Activated T-helper 2 cell treated with anti-CD3 and anti-CD28 coated beads, Interferon-gamma antibody, Interleukin-2, Interleukin-4, amounts not matched to agents 10 μg/mL and 5 μg/mL and 100 μg/mL, durations not matched to agents 14 hours and 24 hours and 36 hours (primary cell): ENCODE results near the gene NCBP2L. TPM values are rescaled to one million over a fixed set of nuclear protein-coding genes. Genes with fewer than 3 reads are reported as not detected.
A peak's percentile ranks its signal among the peaks of the same experiment; 100 is the strongest.

Experiments used
- DNase-seq: peaks from one replicate; pipeline ENCODE4 v3.0.0; 2021; ENCODE audit warnings: low spot score
- H3K27ac Mint-ChIP-seq: one replicate; pipeline ENCODE4 v1.8.0; 2021; ENCODE audit warnings: mixed read lengths
- H3K27me3 Mint-ChIP-seq: one replicate; pipeline ENCODE4 v1.8.0; 2021; ENCODE audit warnings: low read depth, mixed read lengths
- H3K36me3 Mint-ChIP-seq: one replicate; pipeline ENCODE4 v1.8.0; 2021; ENCODE audit warnings: low read depth, mixed read lengths
- H3K4me1 Mint-ChIP-seq: one replicate; pipeline ENCODE4 v1.8.0; 2021; ENCODE audit warnings: low read depth, mixed read lengths
- H3K4me3 Mint-ChIP-seq: one replicate; pipeline ENCODE4 v1.8.0; 2021; ENCODE audit warnings: low read depth, mild to moderate bottlenecking, moderate library complexity, mixed read lengths
- H3K9me3 Mint-ChIP-seq: one replicate; pipeline ENCODE4 v1.8.0; 2021; ENCODE audit warnings: mixed read lengths
- intact Hi-C: fragments of 100-400 bp; cut with micrococcal nuclease; formaldehyde crosslinking; loops from one replicate; pipeline ENCODE4 v1.15.1; 2023
- total RNA-seq: library from RNA; stranded (reverse); gene quantifications from 2 replicates; pipeline ENCODE4 v1.2.3, GENCODE V29; 2022

NCBP2L gene
- total RNA-seq, 1 donor from 2014 or later, result not detected

DNA sequence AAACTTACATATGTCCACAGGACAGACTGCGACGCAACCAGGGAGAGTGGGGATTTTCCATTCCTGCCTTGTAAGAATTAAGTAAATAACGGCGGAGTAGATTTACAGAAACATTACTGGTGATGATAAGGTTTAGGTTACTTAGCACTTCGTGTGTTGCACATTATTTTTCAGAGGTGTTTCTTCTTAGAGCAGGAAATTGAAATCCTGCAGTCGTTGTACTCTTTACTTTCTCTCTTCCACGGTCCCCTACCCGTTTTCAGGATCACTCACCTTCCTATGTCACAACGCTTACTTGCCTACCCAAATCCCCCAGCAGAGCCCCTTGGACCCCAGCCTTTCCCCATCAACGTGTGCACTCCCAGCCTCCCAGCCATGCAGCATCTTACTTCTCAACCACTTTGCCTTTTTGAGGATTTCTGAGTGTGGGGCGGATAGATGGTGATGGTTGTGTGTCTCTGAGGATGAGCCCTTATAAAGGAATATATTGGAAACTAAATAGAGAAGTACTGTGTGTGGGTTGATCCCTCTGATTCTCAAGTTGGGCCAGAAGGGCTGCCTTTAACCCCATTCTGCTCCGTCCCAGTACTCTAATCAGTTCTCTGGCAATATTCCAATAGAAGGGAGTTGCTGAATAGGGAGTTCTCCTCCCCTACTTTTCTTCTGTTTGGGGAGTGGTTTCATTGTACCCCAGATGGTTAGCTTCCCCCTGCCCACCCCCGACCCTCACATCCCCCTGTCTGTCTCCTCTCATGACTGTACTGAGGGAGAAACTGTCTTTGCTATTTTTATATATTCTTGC is 49.7 kb downstream of the NCBP2L start:
- no peaks in the 10 kb centered on the region for H3K9me3 Mint-ChIP-seq
- H3K36me3 Mint-ChIP-seq, result no peaks in the 10 kb centered on the region
- intact Hi-C loops, result loop anchor here (2.0 kb wide), 2 partner anchors 18 to 150 kb away; no protein-coding TSS in a partner anchor
- peak overlapping the region; percentile 67 for H3K27ac Mint-ChIP-seq
- H3K4me3 Mint-ChIP-seq, result peak overlapping the region; percentile 81
- peaks cover 14% of the 10 kb centered on the region for H3K27me3 Mint-ChIP-seq
- DNase-seq, result no peak
- peaks cover 25% of the 10 kb centered on the region for H3K4me1 Mint-ChIP-seq

DNA sequence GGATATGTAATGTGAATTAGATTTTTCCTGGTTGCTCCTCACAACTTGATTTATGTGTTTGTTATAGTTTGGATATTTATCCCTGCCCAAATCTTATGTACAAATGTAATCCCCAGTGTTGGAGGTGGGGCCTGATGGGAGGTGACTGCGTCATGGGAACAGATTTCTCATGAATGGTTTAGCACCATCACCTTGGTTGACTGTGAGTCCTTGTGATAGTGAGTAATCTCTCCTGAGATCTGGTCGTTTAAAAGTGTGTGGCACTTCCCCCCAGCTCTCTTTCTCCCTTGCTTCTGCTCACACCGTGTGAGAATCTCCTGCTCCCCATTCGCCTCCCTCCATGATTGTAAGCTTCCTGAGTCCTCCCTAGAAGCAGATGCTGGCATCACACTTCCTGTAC is 50.3 kb downstream of the NCBP2L start:
- Mint-ChIP-seq H3K27ac (peak overlapping the region; percentile 38), H3K4me1 (peaks cover 25% of the 10 kb centered on the region), H3K9me3 (no peaks in the 10 kb centered on the region), H3K27me3 (peaks cover 14% of the 10 kb centered on the region), H3K36me3 (no peaks in the 10 kb centered on the region), H3K4me3 (peak overlapping the region; percentile 47)
- intact Hi-C loops, result loop anchor here (2.0 kb wide), 2 partner anchors 17 to 151 kb away; no protein-coding TSS in a partner anchor
- no peak for DNase-seq

DNA sequence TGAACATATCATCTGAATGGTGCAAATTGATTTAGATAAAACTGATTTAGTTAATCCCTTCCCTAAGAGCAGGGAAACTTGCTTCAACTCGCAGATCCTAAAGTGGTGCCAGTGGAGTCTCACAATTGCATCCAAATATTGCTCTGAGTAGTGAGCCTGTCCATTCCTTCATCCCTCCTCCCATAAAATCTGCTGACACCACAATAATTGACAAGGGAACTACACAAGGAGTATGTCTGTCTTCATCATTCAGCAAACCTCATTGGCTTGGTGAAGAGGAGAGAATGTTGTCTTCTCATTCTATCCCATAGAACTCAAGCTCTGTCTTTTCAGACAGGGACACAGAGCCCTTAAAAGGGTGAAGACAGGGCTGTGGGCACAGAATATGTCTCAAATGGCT is 52.3 kb downstream of the NCBP2L start:
- Mint-ChIP-seq H3K36me3 (no peaks in the 10 kb centered on the region), H3K9me3 (no peaks in the 10 kb centered on the region), H3K4me3 (no peak overlapping the region), H3K27me3 (peaks cover 7% of the 10 kb centered on the region), H3K27ac (no peak overlapping the region), H3K4me1 (peaks cover 17% of the 10 kb centered on the region)
- no peak for DNase-seq
- intact Hi-C loops, result no loop called here

DNA sequence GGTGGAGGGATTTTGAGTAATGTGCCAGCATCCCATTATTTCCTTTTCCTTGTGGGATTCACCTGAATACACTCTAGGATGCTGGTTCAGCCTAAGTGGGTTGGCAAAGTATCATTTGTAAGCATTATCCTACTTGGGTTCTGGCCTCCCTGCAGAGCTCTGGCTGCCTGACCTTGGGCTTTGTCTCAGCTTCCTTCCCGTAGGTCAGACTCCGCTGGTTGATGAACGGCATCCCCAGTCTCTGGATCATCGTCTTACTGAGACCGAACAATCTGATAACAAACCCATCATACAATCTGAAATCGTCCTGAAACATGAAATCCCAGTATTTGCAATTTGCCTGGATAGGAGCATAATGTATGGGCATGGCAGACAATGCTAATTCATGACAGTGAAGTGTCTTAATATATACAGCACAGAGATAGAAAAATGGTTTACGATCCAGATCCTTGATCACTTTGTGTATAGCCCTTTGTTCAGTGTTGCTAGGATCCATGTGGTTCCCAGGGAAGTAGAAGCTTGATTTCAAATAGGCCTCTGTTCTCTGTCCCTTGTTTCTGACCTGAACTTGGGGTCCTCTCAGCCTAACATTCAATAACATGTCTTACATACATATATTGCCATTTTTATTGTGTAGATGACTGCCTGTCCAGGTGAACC is 53.7 kb downstream of the NCBP2L start:
- H3K27ac Mint-ChIP-seq, result no peak overlapping the region
- H3K4me3 Mint-ChIP-seq, result no peak overlapping the region
- H3K36me3 Mint-ChIP-seq, result no peaks in the 10 kb centered on the region
- H3K27me3 Mint-ChIP-seq, result peaks cover 5% of the 10 kb centered on the region
- H3K4me1 Mint-ChIP-seq, result peaks cover 11% of the 10 kb centered on the region
- DNase-seq, result no peak
- intact Hi-C loops, result no loop called here
- no peaks in the 10 kb centered on the region for H3K9me3 Mint-ChIP-seq

DNA sequence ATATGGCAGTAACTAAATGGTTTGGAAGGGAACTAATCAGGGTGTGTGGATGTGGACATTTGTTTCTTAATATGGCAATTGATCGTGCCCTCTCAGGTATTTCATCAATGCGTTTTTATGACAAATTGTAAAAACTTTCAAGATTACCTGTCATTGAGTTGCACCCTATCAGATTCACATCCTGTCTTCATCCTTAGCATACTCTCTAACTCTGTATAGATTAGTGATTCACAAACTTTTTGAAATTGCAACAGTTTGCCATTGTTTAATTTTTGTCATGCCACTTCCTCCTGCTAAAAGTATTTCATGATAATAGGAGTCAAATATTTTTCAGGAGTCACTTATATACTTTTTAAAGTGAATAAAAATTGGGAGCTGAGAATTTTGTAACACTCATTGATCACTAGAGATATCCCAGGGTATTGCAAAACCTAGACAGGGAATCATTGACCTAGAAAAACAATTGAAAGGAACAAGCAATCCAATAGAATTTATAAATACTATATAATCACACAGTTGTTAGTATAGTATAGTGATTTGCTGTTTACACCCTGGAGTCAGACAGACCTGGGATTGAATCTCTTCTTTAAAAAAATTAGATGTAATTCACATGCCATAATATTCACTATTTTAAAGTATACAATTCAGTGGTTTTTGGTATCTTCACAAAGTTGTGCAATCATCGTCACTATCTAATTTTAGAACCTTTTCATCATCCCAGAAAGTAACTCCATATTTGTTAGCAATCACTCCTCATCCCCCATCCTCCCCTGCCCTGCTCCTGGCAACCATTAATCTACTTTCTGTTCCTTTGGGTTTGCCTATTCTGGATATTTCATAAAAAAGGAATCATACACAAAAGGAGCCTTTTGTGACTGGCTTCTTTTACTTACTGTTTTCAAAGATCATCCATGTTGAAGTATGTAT is 57.0 kb downstream of the NCBP2L start:
- Mint-ChIP-seq H3K4me3 (no peak overlapping the region), H3K27me3 (peaks cover 2% of the 10 kb centered on the region), H3K36me3 (no peaks in the 10 kb centered on the region), H3K27ac (no peak overlapping the region), H3K4me1 (peaks cover 4% of the 10 kb centered on the region), H3K9me3 (no peaks in the 10 kb centered on the region)
- intact Hi-C loops, result no loop called here
- no peak for DNase-seq

DNA sequence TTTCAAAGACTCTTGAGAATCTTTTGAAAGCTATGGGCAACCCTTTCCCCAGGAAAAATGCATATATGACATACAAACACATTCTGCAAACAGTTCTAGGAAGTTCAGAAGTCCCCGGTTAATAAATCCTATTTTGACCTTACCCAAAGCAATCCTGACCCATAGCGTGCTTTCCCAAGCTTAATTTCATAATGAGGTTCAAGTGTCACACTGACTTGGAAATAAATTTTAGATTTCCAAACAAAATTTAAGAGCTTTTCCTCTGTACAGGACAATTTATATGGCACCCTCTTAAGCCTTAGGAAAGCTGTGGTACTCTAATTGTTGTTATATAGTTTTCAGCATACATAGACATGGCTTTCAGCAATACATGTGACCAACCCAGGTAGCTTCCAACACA is 59.4 kb downstream of the NCBP2L start:
- Mint-ChIP-seq H3K27ac (no peak overlapping the region), H3K27me3 (peaks cover 2% of the 10 kb centered on the region), H3K9me3 (no peaks in the 10 kb centered on the region), H3K4me3 (no peak overlapping the region), H3K4me1 (peaks cover 5% of the 10 kb centered on the region), H3K36me3 (peaks cover 3% of the 10 kb centered on the region)
- intact Hi-C loops, result no loop called here
- no peak for DNase-seq

DNA sequence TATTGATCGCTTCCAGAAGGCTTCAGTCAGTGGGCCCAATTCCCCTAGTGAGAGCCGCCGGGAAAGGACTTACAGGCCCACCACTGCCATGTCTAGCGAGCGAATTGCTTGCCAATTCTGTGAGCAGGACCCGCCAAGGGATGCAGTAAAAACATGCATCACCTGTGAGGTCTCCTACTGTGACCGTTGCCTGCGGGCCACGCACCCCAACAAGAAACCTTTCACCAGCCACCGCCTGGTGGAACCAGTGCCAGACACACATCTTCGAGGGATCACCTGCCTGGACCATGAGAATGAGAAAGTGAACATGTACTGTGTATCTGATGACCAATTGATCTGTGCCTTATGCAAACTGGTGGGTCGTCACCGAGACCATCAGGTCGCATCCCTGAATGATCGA is 63.4 kb downstream of the NCBP2L start:
- intact Hi-C loops, result no loop called here
- peaks cover 5% of the 10 kb centered on the region for H3K4me1 Mint-ChIP-seq
- H3K27ac Mint-ChIP-seq, result no peak overlapping the region
- H3K36me3 Mint-ChIP-seq, result peaks cover 3% of the 10 kb centered on the region
- DNase-seq, result no peak
- H3K27me3 Mint-ChIP-seq, result peaks cover 2% of the 10 kb centered on the region
- H3K9me3 Mint-ChIP-seq, result no peaks in the 10 kb centered on the region
- H3K4me3 Mint-ChIP-seq, result no peak overlapping the region

DNA sequence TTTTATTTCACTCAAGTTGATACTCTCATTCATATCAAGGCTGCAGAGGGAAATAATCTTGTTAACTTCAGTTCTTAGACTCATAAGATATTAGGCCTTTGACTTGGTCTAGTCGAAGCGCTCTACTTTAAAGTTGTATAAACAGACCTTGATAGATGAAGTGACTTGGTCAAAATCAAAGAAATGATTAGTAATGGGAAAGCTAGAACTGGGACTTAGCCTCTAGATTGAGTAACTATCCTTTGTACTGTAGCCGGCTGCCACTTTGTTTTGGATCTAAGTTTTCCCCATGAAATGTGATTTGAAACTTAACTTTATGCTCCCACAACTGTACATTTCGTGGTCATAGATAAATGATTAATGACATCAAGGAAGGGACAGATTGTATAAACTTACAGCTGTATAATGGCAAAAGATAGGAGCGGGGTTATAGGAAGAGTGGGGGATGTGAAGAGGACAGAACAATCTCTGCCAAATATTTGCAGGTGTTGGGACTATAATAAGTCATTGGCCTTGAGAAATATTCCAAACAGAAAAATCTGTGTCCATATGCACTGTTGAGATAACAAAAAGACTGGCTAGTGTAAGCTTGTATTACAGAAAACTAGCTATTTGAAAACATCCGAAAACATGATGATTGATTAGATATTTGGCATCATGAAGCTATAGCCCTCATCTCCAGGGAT is 65.3 kb downstream of the NCBP2L start:
- DNase-seq, result no peak
- peaks cover 4% of the 10 kb centered on the region for H3K4me1 Mint-ChIP-seq
- no peak overlapping the region for H3K27ac Mint-ChIP-seq
- H3K4me3 Mint-ChIP-seq, result no peak overlapping the region
- H3K27me3 Mint-ChIP-seq, result peaks cover under 1% of the 10 kb centered on the region
- intact Hi-C loops, result no loop called here
- peaks cover 3% of the 10 kb centered on the region for H3K36me3 Mint-ChIP-seq
- no peaks in the 10 kb centered on the region for H3K9me3 Mint-ChIP-seq

Other genes starting within 250 kb of the NCBP2L start
- 94.4 and 94.5 TPM in 2 replicates for gene PRPS1, start 149.2 kb upstream of the NCBP2L start, total RNA-seq
- gene TSC22D3, start 1.9 kb upstream of the NCBP2L start, total RNA-seq, result 19.1 and 23.1 TPM in 2 replicates
- gene MID2, start 48.1 kb downstream of the NCBP2L start, total RNA-seq, result 5.6 and 5.8 TPM in 2 replicates
- gene TEX13B, start 204.6 kb downstream of the NCBP2L start, total RNA-seq, result not detected in 2 replicates